SK-N-SH (cell line): ENCODE results near the gene CAMKMT.

Experiments
- MEF2A ChIP-seq: IDR thresholded peaks from 2 replicates; pipeline ENCODE4 v1.4.0; 2012; ENCODE audit warnings: low read depth, borderline replicate concordance
- POLR2AphosphoS5 ChIP-seq: IDR thresholded peaks from 2 replicates; pipeline ENCODE4 v1.6.1; 2012; ENCODE audit warnings: low read depth, low read length
- RAD21 ChIP-seq: IDR thresholded peaks from 2 replicates; pipeline ENCODE4 v1.6.1; 2012; ENCODE audit warnings: mild to moderate bottlenecking, low read length
- SMC3 ChIP-seq: IDR thresholded peaks from 2 replicates; pipeline ENCODE4 v1.6.1; 2012; ENCODE audit warnings: low read depth, low read length, improper control_type of control experiment
- TAF1 ChIP-seq: IDR thresholded peaks from 2 replicates; pipeline ENCODE4 v1.6.1; 2012; ENCODE audit warnings: low read depth, mild to moderate bottlenecking, low read length, moderate library complexity, borderline replicate concordance
- TEAD4 ChIP-seq: IDR thresholded peaks from 2 replicates; pipeline ENCODE4 v1.4.0; 2012; ENCODE audit warnings: mild to moderate bottlenecking, borderline replicate concordance; ENCODE audit not compliant: insufficient read depth
- TF ChIP-seq, protein P1 (sequence below): fragments of 200-600 bp; sonication (generic); IDR thresholded peaks from 2 replicates; pipeline ENCODE4 v1.6.1; 2017; ENCODE audit warnings: antibody characterized with exemption, mild to moderate bottlenecking, moderate library complexity
- TF ChIP-seq, protein P2 (sequence below): IDR thresholded peaks from 2 replicates; pipeline ENCODE4 v1.4.0; 2012; ENCODE audit warnings: low read depth
- TF ChIP-seq, protein P3 (sequence below): IDR thresholded peaks from 2 replicates; pipeline ENCODE4 v1.6.1; 2012; ENCODE audit warnings: mild to moderate bottlenecking, low read depth, low read length, moderate library complexity

DNA sequence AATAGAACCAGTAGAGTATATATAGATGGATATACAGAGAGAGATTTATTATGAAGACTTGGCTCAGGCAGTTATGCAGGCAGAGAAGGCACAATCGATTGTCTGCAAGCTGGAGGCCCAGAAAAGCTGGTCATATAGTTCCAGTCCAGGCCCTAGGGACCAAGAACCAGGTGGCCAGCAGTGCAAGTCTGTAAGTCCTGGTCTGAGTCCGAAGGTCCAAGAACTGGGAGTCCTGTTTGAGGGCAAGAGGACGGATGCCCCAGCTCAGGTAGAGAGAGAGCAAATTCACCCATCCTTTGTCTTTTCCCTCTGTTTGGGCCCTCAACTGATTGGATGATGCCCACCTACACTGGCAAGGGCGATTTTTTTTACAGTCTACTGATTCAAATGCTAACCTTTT lies 164.6 kb downstream of the CAMKMT start:
- TF ChIP-seq TEAD4 (no peak), RAD21 (no peak), TAF1 (no peak), MEF2A (no peak), SMC3 (no peak), POLR2AphosphoS5 (no peak)
- TF ChIP-seq, protein P1, sequence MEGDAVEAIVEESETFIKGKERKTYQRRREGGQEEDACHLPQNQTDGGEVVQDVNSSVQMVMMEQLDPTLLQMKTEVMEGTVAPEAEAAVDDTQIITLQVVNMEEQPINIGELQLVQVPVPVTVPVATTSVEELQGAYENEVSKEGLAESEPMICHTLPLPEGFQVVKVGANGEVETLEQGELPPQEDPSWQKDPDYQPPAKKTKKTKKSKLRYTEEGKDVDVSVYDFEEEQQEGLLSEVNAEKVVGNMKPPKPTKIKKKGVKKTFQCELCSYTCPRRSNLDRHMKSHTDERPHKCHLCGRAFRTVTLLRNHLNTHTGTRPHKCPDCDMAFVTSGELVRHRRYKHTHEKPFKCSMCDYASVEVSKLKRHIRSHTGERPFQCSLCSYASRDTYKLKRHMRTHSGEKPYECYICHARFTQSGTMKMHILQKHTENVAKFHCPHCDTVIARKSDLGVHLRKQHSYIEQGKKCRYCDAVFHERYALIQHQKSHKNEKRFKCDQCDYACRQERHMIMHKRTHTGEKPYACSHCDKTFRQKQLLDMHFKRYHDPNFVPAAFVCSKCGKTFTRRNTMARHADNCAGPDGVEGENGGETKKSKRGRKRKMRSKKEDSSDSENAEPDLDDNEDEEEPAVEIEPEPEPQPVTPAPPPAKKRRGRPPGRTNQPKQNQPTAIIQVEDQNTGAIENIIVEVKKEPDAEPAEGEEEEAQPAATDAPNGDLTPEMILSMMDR, result no peak
- TF ChIP-seq, protein P2, sequence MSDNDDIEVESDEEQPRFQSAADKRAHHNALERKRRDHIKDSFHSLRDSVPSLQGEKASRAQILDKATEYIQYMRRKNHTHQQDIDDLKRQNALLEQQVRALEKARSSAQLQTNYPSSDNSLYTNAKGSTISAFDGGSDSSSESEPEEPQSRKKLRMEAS, result no peak
- TF ChIP-seq, protein P3, sequence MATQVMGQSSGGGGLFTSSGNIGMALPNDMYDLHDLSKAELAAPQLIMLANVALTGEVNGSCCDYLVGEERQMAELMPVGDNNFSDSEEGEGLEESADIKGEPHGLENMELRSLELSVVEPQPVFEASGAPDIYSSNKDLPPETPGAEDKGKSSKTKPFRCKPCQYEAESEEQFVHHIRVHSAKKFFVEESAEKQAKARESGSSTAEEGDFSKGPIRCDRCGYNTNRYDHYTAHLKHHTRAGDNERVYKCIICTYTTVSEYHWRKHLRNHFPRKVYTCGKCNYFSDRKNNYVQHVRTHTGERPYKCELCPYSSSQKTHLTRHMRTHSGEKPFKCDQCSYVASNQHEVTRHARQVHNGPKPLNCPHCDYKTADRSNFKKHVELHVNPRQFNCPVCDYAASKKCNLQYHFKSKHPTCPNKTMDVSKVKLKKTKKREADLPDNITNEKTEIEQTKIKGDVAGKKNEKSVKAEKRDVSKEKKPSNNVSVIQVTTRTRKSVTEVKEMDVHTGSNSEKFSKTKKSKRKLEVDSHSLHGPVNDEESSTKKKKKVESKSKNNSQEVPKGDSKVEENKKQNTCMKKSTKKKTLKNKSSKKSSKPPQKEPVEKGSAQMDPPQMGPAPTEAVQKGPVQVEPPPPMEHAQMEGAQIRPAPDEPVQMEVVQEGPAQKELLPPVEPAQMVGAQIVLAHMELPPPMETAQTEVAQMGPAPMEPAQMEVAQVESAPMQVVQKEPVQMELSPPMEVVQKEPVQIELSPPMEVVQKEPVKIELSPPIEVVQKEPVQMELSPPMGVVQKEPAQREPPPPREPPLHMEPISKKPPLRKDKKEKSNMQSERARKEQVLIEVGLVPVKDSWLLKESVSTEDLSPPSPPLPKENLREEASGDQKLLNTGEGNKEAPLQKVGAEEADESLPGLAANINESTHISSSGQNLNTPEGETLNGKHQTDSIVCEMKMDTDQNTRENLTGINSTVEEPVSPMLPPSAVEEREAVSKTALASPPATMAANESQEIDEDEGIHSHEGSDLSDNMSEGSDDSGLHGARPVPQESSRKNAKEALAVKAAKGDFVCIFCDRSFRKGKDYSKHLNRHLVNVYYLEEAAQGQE, result no peak
